Measurements from ENCODE around the gene UAP1.

UAP1 gene

GRCh38 chr1:162535501-162535900 is 26.0 kb upstream of the UAP1 start:
- TF ChIP-seq TAF1 (IDR thresholded peaks at IDR 0.05; ENCODE audit: borderline replicate concordance, insufficient read depth, low read length) = no peak
- TF ChIP-seq SIN3A (IDR thresholded peaks at IDR 0.05; ENCODE audit: borderline replicate concordance, insufficient read depth, low read length) = no peak
- no peak for TF ChIP-seq FOXP2 (optimal IDR thresholded peaks at IDR 0.05; ENCODE audit: borderline replicate concordance, extremely low read depth, extremely low read length, insufficient read depth)
- TF ChIP-seq POLR2AphosphoS5 (IDR thresholded peaks at IDR 0.05; ENCODE audit: low read depth, low read length) = no peak
- no peak for TF ChIP-seq REST (IDR thresholded peaks at IDR 0.05; ENCODE audit: insufficient read depth in 1 of 2, low read depth in 2 of 2, low read length in 2 of 2)

GRCh38 chr1:162536511-162536910 is 25.0 kb upstream of the UAP1 start:
- TF ChIP-seq FOXP2 (optimal IDR thresholded peaks at IDR 0.05; ENCODE audit: borderline replicate concordance, extremely low read depth, extremely low read length, insufficient read depth) (no peak), SIN3A (IDR thresholded peaks at IDR 0.05; ENCODE audit: borderline replicate concordance, insufficient read depth, low read length) (no peak)

DNA sequence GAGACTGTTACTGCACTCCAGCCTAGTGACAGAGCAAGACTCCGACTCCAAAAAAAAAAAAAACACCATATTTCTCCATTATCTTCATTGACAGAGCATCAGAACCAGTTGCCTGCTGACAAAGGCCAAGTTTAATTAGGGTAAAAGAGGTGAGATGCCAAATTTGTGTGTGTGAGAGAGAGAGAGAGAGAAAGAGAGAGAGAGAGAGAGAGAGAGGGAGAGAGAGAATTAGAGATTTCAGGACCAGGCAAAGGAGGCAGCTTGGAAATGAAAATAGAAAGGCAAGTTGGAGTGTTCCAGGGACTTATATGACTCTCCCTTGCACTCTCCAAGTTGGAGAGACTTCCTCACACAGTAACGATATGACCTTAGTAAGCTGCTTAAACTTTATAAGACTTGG is 24.3 kb upstream of the UAP1 start:
- no peak for TF ChIP-seq REST (IDR thresholded peaks at IDR 0.05; ENCODE audit: insufficient read depth in 1 of 2, low read depth in 2 of 2, low read length in 2 of 2)
- TF ChIP-seq TAF1 (IDR thresholded peaks at IDR 0.05; ENCODE audit: borderline replicate concordance, insufficient read depth, low read length) = no peak
- no peak for TF ChIP-seq SIN3A (IDR thresholded peaks at IDR 0.05; ENCODE audit: borderline replicate concordance, insufficient read depth, low read length)
- no peak for TF ChIP-seq POLR2AphosphoS5 (IDR thresholded peaks at IDR 0.05; ENCODE audit: low read depth, low read length)
- no peak for TF ChIP-seq FOXP2 (optimal IDR thresholded peaks at IDR 0.05; ENCODE audit: borderline replicate concordance, extremely low read depth, extremely low read length, insufficient read depth)

DNA sequence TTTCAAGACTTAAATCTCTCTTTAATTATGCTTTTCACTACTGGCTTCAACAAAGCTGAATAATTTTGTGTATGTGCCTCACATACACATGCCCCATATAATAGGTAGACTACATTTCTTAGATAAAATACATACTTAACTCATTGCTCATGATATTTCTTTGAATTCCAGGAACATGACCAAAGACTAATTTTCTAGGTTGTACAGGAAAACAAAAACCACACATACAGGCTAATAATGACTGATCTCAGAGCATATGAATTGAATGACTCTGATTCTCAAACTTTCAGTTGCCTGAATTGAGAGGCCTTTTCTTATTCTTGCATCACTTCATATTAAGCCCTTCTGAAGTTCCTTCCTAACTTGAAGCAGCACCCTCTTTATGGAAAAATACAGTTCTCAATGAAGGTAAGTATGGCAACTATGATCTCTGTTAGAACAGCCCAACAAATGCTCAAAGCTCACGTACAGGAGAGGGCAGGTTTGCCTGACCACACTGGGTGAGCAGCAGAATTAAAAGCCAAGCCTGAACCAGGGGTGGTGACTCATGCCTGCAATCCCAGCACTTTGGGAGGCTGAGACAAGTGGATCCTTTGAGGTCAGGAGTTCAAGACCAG is 22.6 kb upstream of the UAP1 start:
- TF ChIP-seq SIN3A (IDR thresholded peaks at IDR 0.05; ENCODE audit: borderline replicate concordance, insufficient read depth, low read length) (no peak), TAF1 (IDR thresholded peaks at IDR 0.05; ENCODE audit: borderline replicate concordance, insufficient read depth, low read length) (no peak), FOXP2 (optimal IDR thresholded peaks at IDR 0.05; ENCODE audit: borderline replicate concordance, extremely low read depth, extremely low read length, insufficient read depth) (no peak), REST (IDR thresholded peaks at IDR 0.05; ENCODE audit: insufficient read depth in 1 of 2, low read depth in 2 of 2, low read length in 2 of 2) (no peak), POLR2AphosphoS5 (IDR thresholded peaks at IDR 0.05; ENCODE audit: low read depth, low read length) (no peak)

DNA sequence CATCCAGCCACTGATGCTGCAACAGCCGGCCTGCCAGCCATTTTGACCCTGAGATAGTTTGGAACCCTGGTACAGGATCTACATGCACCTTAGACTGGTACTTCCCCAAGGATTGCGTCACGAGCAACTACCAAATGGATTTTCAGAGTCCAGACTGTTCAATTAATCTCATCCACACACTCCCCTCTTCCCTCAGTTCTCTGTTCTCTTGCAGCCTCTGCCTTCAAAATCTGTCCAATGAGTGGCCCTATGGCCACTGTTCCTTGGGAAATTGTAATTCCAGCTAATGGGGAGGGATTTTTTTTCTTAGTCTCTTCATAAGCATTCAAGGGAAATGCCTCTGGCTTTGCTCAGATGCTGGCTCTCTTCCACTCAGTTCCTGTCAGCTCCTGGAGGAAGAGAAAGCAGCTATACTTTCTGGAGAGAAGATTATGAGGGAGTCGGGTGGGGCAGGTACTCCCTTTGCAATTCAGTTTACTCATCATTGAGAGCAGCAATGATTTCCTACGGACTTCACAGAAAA is 19.8 kb upstream of the UAP1 start:
- TF ChIP-seq TAF1 (IDR thresholded peaks at IDR 0.05; ENCODE audit: borderline replicate concordance, insufficient read depth, low read length) (no peak), SIN3A (IDR thresholded peaks at IDR 0.05; ENCODE audit: borderline replicate concordance, insufficient read depth, low read length) (no peak), FOXP2 (optimal IDR thresholded peaks at IDR 0.05; ENCODE audit: borderline replicate concordance, extremely low read depth, extremely low read length, insufficient read depth) (no peak), REST (IDR thresholded peaks at IDR 0.05; ENCODE audit: insufficient read depth in 1 of 2, low read depth in 2 of 2, low read length in 2 of 2) (no peak), POLR2AphosphoS5 (IDR thresholded peaks at IDR 0.05; ENCODE audit: low read depth, low read length) (no peak)
